ENCODE measurements around the gene CCDC183.
"Not testable (repeated sequence)": the region's sequence is repeated elsewhere in the genome, so short reads cannot be mapped to it uniquely, and the experiment has no call there.

CCDC183 gene

DNA sequence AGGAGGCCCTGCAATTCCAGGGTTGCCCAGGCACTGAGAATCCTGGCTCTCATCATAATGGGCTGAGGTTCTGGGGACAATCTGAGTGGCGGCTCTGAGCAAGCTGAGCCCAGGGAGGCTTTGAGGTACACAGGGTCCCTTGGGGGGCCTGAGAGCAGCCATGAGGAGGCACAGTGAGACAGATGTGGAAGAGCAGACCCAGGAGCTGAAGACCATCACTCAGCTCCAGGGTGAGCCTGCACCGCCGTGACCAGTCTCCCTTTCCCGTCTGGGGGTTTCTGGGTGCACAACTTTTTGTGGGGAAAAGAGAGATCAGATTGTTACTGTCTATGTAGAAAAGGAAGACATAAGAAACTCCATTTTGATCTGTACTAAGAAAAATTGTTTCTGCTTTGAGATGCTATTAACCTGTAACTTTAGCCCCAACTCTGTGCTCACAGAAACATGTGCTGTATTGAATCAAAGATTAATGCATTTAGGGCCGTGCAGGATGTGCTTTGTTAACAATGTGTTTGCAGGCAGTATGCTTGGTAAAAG, at the start of gene CCDC183:
TSS of gene CCDC183 (plus strand) at position 101 of the 537 bp plus-strand sequence. CDS start at position 161, 60 bp downstream.
- peaks cover 10% of the 10 kb centered on the region for H3K27me3 Mint-ChIP-seq

DNA sequence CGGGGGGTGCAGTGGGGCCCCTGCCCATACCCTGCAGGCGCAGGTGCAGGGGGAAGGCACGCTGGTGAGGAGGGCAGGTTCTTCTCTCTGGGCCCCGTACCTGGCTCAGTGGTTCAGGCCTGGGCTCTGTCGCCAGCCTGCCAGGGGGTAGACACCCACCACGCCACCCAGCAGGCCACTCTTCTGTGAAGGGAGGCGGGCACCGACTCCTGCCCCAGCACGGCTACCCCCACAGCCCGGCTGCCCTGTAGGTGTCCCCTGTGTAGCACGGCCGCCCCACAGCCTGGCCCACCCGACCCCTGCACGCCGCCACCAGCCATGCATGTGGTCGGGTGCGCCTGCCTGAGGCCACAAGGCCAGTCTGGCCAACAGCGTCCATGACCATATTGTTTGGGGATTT, 49.5 kb upstream of the CCDC183 start:
- peaks cover 3% of the 10 kb centered on the region for H3K9me3 Mint-ChIP-seq
- ATAC-seq, result no peak
- no peak overlapping the region for H3K27ac Mint-ChIP-seq
- no peak for DNase-seq
- H3K4me3 Mint-ChIP-seq, result no peak overlapping the region
- no peaks in the 10 kb centered on the region for H3K27me3 Mint-ChIP-seq
- H3K4me1 Mint-ChIP-seq, result peaks cover 26% of the 10 kb centered on the region
- peaks cover 1% of the 10 kb centered on the region for H3K36me3 Mint-ChIP-seq (ENCODE audit: low read depth)

More for the DNA sequence above, at the start of gene CCDC183:
- Mint-ChIP-seq H3K4me3 (no peak within 1 kb of the TSS), H3K36me3 (ENCODE audit: low read depth) (no peaks in the 10 kb centered on the region), H3K9me3 (no peaks in the 10 kb centered on the region), H3K4me1 (peaks cover 18% of the 10 kb centered on the region), H3K27ac (no peak within 1 kb of the TSS)
- DNase-seq, result no peak
- ATAC-seq, result no peak

DNA sequence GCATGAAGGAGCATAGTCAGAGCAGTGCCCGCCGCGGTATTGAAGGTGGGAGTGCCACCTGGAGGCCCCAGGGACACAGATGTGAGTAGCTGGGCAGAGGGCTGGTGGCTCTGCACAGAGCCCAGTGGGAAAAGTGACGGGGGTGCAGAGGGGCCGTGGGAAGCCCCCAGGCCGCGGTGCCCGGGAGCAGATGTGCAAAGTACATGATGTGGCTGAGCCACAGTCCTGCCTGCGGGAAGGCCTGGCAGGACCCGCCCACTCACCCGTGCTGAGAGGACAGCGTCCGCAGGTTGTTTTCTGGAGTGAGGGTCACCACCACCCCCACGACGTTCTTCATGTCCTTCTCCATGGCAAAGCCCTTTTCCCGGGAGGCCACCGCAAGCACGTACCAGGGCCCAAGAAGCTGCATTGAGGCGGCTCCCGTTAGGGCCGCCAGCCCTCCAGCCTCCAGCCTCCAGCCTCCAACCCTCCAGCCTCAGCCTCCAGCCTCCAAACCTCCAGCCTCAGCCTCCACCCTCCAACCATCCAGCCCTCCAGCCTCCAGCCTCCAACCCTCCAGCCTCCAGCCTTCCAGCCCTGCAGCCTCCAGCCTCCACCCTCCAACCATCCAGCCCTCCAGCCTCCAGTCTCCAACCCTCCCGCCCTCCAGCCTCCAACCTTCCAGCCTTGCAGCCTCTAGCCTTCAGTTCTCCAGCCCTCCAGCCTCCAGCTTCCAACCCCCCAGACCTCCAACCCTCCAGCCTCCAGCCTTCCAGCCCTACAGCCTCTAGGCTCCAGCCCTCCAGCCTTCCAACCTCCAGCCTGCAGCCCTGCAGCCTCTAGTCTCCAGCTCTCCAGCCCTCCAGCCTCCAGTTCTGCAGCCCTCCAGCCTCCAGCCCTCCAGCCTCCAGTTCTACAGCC, 48.7 kb upstream of the CCDC183 start:
- H3K27me3 Mint-ChIP-seq, result peaks cover 3% of the 10 kb centered on the region
- DNase-seq (no peak), ATAC-seq (no peak)
- no peak overlapping the region for H3K27ac Mint-ChIP-seq
- no peak overlapping the region for H3K4me3 Mint-ChIP-seq
- peaks cover 7% of the 10 kb centered on the region for H3K36me3 Mint-ChIP-seq (ENCODE audit: low read depth)
- H3K9me3 Mint-ChIP-seq, result peaks cover 10% of the 10 kb centered on the region
- H3K4me1 Mint-ChIP-seq, result peaks cover 20% of the 10 kb centered on the region

DNA sequence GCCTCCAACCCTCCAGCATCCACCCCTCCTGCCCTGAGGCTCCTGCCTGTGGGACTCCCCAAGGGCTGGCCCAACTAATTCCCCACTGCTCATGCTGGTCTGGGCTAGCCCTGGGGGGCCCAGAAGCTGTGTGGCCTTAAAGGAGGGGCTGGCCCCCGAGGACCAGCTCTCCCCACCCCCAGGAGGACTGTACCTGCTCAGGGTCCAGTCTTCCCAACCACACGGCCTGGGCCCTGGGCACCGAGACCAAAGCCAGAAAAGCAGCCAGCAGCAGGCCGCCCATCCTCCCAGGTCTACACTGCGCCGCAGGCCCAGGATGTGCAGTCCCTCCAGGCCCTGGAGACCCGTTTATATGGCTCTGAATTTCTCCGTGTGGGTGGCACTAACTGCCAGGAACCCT, 47.9 kb upstream of the CCDC183 start, which contains the start of gene LCN6:
TSS of gene LCN6 (minus strand) at position 325 of the 400 bp plus-strand sequence. CDS start at position 283, 42 bp downstream.
- H3K36me3 Mint-ChIP-seq (ENCODE audit: low read depth), result peaks cover 10% of the 10 kb centered on the region
- peaks cover 16% of the 10 kb centered on the region for H3K9me3 Mint-ChIP-seq
- peaks cover 19% of the 10 kb centered on the region for H3K4me1 Mint-ChIP-seq
- no peak within 1 kb of the TSS for H3K27ac Mint-ChIP-seq
- peaks cover 6% of the 10 kb centered on the region for H3K27me3 Mint-ChIP-seq
- DNase-seq (no peak), ATAC-seq (no peak)
- H3K4me3 Mint-ChIP-seq, result no peak within 1 kb of the TSS

DNA sequence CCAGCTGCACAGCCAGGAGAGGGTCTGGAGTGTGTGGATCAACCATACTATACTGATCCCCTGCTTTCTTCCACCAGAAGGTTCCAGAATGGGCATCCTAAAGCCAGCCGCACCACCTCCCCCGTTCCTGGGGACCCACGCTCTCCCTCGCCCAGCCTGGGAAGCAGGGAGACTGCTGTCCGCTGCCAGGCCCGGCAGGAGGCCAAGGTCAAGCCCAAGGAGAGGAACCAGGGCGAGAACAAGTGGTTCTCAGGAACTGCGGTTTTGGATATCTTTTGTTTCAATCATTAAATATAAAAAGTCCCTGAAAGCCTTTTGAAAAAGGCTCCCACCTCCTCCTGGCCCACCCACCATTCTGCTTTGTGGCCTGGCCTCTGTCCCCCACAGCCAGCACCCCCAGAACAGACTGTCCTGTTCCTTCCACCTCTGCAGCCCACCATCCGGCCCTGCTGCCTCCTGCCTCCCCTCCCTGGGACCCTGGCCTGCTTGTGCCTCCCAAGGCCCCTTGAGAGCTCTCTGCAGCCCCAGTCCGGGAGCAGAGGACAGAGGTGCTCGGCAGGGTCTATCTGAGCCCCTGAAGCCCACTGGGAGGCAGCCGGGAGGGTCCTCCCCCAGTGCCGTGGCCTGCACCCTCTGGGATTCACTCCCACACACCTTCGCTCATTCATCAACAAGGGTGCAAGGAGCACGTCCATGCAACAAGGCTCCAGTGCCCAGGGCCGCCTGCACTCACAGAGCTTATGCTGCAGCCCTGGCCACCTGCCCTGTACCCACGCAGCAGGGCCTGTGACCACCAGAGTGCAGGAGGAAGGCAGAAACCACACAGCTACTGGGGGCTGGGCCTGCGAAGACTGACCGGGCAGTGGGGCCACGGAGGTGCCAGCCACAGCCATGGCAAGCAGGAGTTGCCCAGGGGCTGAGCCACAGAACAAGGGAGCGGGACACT, 47.2 kb upstream of the CCDC183 start:
- peaks cover 16% of the 10 kb centered on the region for H3K9me3 Mint-ChIP-seq
- H3K27me3 Mint-ChIP-seq, result peaks cover 6% of the 10 kb centered on the region
- ATAC-seq (no peak), DNase-seq (no peak)
- peaks cover 19% of the 10 kb centered on the region for H3K4me1 Mint-ChIP-seq
- H3K36me3 Mint-ChIP-seq (ENCODE audit: low read depth), result peaks cover 10% of the 10 kb centered on the region
- no peak overlapping the region for H3K4me3 Mint-ChIP-seq
- no peak overlapping the region for H3K27ac Mint-ChIP-seq

DNA sequence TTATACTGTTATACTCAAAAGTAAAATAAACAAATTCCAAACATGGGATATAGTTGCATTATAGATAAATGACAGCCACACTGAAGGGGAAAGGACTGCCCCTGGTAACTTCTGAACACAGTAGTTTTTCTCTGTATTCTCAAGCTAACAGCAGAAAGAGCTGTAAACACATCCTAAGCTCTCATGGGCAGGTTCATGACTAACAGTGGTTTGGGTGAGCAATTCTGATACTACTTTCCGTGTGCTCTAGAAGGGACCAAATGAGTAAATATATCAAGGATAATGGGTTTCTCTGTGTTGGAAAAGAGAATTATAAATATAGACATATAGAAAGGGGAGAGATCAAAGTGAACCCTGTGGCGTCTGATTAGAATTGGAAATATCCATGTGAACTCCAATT, 45.6 kb upstream of the CCDC183 start:
- peaks cover 19% of the 10 kb centered on the region for H3K4me1 Mint-ChIP-seq
- no peak for DNase-seq
- H3K4me3 Mint-ChIP-seq, result no peak overlapping the region
- H3K27me3 Mint-ChIP-seq, result peaks cover 6% of the 10 kb centered on the region
- peaks cover 10% of the 10 kb centered on the region for H3K36me3 Mint-ChIP-seq (ENCODE audit: low read depth)
- ATAC-seq, result peak; percentile 91
- peaks cover 16% of the 10 kb centered on the region for H3K9me3 Mint-ChIP-seq
- no peak overlapping the region for H3K27ac Mint-ChIP-seq

DNA sequence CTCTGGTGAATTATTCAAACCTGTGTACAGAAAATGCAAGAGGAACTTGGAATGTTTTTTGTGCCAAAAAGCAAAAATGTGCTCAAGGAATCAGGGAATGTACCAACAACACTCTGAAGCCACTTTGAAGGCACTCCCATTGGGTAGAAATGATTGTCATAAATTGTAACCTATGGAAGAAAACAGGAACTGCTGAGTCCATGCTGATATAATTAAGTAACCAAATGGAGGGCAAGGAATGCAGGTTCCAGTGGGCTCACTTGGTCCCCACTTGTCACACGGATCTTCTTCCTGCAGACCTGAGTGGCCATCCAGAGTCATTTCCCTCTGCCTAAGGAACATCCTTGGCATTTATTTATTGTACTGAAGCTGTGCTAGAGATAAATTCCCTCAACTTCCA, 44.9 kb upstream of the CCDC183 start:
- H3K9me3 Mint-ChIP-seq, result peaks cover 16% of the 10 kb centered on the region
- DNase-seq, result no peak
- H3K27ac Mint-ChIP-seq, result no peak overlapping the region
- no peak for ATAC-seq
- H3K4me1 Mint-ChIP-seq, result peaks cover 19% of the 10 kb centered on the region
- no peak overlapping the region for H3K4me3 Mint-ChIP-seq
- peaks cover 9% of the 10 kb centered on the region for H3K27me3 Mint-ChIP-seq
- peaks cover 10% of the 10 kb centered on the region for H3K36me3 Mint-ChIP-seq (ENCODE audit: low read depth)

DNA sequence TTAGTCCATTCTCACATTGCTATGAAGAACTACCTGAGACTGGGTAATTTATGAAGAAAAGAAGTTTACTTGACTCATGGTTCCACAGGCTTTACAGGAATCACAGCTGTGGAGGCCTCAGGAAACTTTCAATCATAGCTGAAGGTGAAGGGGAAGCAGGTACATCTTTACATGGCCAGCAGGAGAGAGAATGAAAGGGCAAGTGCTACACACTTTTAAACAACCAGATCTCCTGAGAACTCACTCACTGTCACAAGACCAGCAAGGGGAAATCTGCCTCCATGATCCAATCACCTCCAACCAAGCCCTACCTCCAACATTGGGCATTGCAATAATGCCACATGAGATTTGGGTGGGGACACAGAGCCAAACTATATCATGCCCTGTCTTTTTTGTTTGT, 44.3 kb upstream of the CCDC183 start:
- Mint-ChIP-seq H3K27me3 (peaks cover 9% of the 10 kb centered on the region), H3K36me3 (ENCODE audit: low read depth) (peaks cover 10% of the 10 kb centered on the region), H3K4me1 (peaks cover 19% of the 10 kb centered on the region), H3K9me3 (peaks cover 16% of the 10 kb centered on the region), H3K4me3 (no peak overlapping the region), H3K27ac (no peak overlapping the region)
- DNase-seq (no peak), ATAC-seq (no peak)

DNA sequence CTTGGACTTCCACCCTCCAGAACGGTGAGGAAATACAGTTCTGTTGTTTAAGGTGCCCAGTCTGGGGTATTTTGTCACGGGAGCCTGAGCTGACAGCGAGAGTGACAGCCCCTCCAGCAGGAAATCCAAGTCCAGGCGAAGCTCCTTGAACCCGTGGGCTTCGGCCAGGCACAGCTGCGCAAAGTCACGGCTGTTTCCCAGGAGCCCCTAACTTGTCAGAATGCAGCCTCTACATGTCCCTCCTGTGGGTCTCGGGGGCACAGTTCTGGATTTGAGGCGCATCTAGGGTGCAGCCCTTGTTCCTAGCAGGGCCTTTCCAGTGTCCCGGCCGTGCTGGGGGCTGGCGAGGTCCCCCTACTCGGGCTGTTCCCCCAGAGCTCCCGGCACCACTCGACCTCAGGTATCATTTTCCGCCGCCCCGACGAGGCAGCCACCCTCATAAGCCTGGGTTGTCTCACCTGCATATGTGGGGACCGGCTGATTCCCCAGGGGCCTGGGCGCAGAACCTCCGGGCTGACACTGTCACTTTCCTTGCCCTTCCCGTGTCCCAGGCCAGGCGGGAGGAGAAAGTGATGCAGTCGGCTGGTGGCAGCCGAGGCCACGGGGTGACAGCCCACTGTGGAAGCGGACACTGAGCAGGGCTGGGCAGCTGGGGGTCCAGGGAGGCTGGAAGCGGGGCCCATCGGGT, 42.6 kb upstream of the CCDC183 start:
- ATAC-seq (no peak), DNase-seq (no peak)
- Mint-ChIP-seq H3K4me3 (no peak overlapping the region), H3K4me1 (peaks cover 19% of the 10 kb centered on the region), H3K27ac (no peak overlapping the region), H3K9me3 (peaks cover 16% of the 10 kb centered on the region), H3K36me3 (ENCODE audit: low read depth) (peaks cover 10% of the 10 kb centered on the region), H3K27me3 (peaks cover 9% of the 10 kb centered on the region)

DNA sequence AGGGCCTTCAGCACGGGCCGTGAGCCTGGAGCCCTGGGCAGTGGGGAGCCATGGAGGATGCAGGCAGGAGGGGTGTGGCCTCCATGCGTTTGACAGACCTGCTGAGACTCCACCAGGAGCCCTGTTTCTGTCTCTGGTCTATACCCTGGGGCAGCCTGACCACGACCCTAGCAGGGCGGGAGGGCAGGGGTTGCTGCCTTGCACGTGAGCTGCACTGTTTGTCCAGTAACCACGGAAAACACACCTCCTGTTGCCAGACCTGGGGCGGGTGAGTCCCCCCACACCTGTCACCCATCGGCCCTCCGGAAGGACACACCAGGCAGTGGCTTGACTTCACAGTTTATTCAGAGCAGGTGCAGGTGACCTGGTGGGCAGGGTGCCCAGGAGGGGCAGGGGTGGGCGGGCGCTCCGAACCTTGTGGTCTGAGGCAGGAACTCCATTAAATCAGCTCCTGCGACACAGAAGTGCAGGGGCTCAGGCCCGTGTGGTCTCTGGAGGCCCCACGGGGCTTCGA, 42.0 kb upstream of the CCDC183 start:
- no peak for ATAC-seq

DNA sequence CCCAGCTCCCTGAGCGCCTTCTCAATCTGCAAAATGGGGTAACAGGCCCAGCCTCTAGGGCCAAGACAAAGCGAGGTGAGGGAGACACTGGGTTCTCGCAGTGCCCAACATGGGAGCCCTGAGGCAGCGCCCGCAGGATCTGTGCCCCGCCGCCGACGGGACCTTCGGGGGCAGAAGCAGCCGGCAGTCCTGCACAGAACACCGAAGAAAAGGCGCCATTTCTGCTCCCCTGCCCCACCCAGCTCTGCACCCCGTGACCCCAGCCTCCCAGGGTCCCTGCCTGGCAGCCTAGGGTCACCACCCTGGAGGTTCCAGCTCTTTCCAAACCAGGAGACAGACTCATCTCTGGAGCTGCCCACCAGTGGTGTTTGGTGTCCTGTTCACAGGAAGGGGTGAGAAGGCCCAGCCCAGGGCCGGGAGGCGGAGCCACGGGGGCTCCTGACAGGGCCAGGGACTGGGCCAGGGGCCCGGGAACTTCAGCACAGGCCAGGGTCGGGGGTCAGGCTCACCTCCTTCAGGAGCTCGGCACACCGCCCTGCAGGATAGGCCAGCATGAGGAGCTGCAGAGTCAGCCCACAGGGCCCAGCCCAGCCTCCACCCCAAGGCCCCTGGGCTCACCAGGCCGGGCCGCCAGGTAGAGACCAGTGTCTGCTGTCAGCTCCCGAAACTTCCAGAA, 41.4 kb upstream of the CCDC183 start:
- DNase-seq, result no peak
- ATAC-seq, result no peak
- Mint-ChIP-seq H3K9me3 (peaks cover 16% of the 10 kb centered on the region), H3K36me3 (ENCODE audit: low read depth) (peaks cover 10% of the 10 kb centered on the region), H3K27ac (no peak overlapping the region), H3K4me1 (peaks cover 13% of the 10 kb centered on the region), H3K27me3 (peaks cover 9% of the 10 kb centered on the region), H3K4me3 (no peak overlapping the region)

More for the DNA sequence above, 42.0 kb upstream of the CCDC183 start:
- Mint-ChIP-seq H3K36me3 (ENCODE audit: low read depth) (peaks cover 10% of the 10 kb centered on the region), H3K4me3 (no peak overlapping the region), H3K9me3 (peaks cover 16% of the 10 kb centered on the region), H3K27ac (no peak overlapping the region), H3K27me3 (peaks cover 9% of the 10 kb centered on the region), H3K4me1 (peaks cover 19% of the 10 kb centered on the region)
- no peak for DNase-seq

DNA sequence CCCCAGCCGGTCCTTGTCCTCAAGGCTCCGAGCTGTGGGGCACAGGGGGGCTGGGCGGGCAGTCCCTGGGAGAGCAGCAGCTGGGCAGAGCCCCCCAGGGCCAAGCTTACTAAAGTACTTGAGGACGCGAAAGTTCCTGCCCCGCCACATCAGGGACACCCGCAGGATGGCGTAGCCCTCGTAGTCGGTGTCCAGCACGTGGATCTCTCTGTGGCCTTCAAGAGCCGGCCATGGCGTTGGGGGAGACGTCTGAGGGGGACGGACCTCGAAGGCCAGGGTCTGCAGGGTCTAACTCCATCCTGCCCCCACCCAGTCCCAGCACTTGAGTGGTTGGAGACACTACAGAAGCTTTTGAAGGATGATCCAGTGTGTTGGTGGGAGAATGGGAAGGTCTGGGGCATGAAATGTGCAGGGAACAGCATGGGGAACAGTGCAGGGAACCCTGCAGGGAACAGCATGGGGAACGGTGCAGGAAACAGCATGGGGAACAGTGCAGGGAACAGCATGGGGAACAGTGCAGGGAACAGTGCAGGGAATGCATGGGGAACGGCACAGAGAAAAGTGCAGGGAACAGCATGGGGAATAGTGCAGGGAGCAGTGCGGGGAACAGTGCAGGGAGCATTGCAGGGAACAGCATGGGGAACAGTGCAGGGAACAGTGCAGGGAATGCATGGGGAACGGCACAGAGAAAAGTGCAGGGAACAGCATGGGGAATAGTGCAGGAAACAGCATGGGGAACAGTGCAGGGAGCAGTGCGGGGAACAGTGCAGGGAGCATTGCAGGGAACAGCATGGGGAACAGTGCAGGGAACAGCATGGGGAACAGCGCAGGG, 40.6 kb upstream of the CCDC183 start:
- H3K36me3 Mint-ChIP-seq (ENCODE audit: low read depth), result peaks cover 10% of the 10 kb centered on the region
- not testable (repeated sequence) for H3K4me3 Mint-ChIP-seq, ATAC-seq, H3K27ac Mint-ChIP-seq, DNase-seq, H3K4me1 Mint-ChIP-seq
- H3K9me3 Mint-ChIP-seq, result peaks cover 16% of the 10 kb centered on the region
- peaks cover 11% of the 10 kb centered on the region for H3K27me3 Mint-ChIP-seq

DNA sequence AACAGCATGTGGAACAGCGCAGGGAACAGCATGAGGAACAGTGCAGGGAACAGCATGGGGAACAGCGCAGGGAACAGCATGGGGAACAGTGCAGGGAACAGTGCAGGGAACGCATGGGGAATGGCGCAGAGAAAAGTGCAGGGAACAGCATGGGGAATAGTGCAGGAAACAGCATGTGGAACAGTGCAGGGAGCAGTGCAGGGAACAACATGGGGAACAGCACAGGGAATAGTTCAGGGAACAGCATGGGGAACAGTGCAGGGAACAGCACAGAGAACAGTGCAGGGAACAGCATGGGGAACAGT, 40.1 kb upstream of the CCDC183 start:
- Mint-ChIP-seq H3K9me3 (peaks cover 16% of the 10 kb centered on the region), H3K27ac (no peak overlapping the region), H3K4me1 (peaks cover 4% of the 10 kb centered on the region), H3K36me3 (ENCODE audit: low read depth) (peaks cover 10% of the 10 kb centered on the region), H3K4me3 (no peak overlapping the region), H3K27me3 (peaks cover 13% of the 10 kb centered on the region)
- DNase-seq (no peak), ATAC-seq (no peak)

Measured in activated naive CD8-positive, alpha-beta T cell treated with anti-CD3 and anti-CD28 coated beads, Interleukin-2, amount 50 U/mL, for 24 hours (primary cell).